ENCODE data around the gene DPEP2.

DNA sequence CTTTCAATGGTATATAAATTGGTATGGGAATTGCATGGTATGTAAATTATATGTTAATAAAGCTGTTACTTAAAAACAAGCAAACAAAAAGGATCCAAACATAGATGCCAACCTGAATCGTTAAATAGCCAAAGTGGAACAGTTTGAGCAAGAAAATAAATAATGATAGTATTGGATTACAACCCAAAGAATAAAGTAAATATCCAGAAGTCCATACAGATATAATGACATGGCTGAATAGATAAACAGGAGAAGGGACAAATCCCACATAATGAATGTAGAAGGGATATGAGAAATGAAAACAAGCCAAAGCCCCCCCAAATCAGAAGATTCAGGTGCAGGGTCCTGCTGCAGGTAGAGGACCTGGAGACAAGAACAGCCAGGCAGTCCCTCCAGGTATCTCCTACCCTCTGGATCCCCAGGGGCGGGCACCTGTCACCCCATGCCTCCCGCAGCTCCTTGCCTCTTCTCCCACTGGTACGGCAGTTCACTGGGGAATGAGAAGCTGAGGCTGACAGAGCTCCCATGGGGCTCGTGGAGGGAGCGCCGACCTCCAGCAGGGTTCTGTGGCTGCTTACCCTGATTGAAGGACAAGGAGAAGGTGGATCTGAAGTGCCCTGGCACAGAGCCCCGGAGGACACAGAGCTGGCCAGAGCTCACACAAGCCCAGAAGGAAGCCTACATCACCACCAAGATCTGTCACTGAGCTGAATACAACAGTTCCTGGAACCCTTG is 45.5 kb downstream of the DPEP2 start:
- TF ChIP-seq, protein P1, sequence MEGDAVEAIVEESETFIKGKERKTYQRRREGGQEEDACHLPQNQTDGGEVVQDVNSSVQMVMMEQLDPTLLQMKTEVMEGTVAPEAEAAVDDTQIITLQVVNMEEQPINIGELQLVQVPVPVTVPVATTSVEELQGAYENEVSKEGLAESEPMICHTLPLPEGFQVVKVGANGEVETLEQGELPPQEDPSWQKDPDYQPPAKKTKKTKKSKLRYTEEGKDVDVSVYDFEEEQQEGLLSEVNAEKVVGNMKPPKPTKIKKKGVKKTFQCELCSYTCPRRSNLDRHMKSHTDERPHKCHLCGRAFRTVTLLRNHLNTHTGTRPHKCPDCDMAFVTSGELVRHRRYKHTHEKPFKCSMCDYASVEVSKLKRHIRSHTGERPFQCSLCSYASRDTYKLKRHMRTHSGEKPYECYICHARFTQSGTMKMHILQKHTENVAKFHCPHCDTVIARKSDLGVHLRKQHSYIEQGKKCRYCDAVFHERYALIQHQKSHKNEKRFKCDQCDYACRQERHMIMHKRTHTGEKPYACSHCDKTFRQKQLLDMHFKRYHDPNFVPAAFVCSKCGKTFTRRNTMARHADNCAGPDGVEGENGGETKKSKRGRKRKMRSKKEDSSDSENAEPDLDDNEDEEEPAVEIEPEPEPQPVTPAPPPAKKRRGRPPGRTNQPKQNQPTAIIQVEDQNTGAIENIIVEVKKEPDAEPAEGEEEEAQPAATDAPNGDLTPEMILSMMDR (conservative IDR thresholded peaks at IDR 0.05 in 1 of 2, IDR thresholded peaks at IDR 0.05 in 1 of 2; ENCODE audit: extremely low read depth in 1 of 2, insufficient read depth in 1 of 2, low read depth in 1 of 2, low read length in 2 of 2) = no peak
- TF ChIP-seq EZH2 (IDR thresholded peaks at IDR 0.05; ENCODE audit: borderline replicate concordance, low read length) = no peak

Data from mammary epithelial cell (primary cell).